HL-60/S4 treated with phorbol 12-myristate 13-acetate at 8.2 ng/mL for 4 days and 3 days (cell line): ENCODE measurements around the gene UMAD1.

Experiments used
- in situ Hi-C: fragments of 300-500 bp; cut with MboI; formaldehyde crosslinking; loops from 2 replicates; pipeline ENCODE4 v1.15.0; 2022; ENCODE audit warnings: low sequenced_read_pairs

The UMAD1 gene

DNA sequence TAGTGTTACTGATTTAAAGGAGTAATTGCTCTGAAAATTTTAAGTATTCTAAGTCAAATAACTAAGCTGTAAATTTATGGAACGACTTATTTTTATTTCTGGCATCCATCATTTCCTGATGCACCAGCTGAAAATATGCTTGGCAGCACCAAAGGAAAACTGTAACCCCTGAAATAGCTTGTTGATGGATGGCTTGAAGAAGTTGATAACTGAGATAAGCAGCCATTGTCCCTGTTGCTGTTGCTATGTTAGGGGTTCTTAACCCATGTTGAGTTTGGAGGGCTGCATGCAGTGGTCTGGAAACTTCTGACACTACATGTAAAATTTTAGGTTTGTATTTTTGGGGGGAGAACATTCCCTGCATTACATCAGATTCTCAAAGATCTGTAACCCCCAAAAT lies 47.2 kb downstream of the UMAD1 start:
- in situ Hi-C loops, result no loop called here

DNA sequence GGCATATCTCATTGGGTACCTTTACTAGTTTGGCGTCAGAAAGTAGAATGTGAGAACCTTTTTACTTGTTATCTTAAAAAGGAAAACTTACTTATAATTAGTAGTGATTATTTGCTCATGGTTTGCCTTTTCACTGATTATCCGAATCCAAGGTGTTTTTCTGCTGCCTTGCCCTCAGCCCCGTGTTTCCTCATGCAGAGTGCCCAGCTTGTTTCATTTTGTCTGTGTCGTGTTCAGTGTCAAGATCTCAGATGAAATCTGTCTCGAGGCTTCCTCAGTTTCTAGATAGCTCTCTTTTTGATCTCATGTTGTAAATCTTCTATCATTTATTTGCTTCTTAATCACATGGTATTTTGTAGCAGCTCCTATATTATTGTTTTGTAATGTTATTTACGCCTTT lies 47.8 kb downstream of the UMAD1 start:
- in situ Hi-C loops, result no loop called here

DNA sequence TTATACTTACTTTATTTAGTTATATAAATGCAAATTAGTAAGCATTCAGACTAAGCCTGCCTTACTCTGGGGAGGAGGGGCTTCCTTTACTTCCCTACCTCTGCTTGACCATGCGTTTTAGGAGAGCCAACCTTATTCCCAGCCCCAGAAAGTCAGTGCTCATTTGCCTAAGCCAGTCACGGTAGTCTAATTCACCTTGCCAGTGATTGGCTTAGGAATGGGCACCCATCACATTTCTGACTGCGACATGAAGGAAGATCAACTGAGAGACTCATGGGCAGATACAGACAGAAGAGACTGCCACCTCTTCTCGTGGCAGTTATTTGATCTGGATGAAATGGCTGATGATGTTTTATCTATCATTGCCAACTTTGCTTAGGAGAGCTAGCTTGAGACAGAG lies 48.4 kb downstream of the UMAD1 start:
- in situ Hi-C loops, result no loop called here

DNA sequence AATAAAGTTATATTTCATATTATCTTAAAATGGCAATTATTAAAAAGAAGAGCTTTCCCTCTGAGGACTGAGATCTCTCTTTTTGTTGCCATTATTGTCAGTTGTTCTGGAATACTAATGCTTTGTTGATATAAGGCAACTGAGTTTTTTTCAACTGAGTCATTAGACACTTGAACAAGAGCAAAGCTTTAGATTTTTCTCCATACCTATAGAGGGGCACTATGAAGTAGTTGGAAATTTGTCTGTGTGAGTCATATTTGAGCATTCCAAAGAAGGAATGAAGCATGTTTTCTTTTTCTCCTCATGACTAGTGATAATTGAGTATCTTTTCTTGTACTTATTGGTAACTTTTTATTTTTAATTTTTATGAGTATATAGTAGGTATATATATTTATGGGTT lies 53.3 kb downstream of the UMAD1 start:
- in situ Hi-C loops, result no loop called here

DNA sequence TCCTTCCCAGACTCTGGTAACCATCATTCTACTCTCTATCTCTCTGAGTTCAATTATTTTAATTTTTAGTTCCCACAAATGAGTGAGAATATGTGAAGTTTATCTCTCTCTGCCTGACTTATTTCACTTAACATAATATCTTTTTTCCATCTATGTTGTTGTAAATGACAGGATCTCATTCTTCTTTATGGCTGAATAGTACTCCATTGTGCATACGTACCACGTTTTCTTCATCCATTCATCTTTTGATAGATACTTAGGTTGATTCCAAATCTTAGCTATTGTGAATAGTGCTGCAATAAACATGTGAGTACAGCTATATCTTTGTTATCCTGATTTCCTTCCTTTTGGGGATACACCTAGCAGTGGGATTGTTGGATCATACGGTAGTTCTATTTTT lies 54.0 kb downstream of the UMAD1 start:
- in situ Hi-C loops, result no loop called here

DNA sequence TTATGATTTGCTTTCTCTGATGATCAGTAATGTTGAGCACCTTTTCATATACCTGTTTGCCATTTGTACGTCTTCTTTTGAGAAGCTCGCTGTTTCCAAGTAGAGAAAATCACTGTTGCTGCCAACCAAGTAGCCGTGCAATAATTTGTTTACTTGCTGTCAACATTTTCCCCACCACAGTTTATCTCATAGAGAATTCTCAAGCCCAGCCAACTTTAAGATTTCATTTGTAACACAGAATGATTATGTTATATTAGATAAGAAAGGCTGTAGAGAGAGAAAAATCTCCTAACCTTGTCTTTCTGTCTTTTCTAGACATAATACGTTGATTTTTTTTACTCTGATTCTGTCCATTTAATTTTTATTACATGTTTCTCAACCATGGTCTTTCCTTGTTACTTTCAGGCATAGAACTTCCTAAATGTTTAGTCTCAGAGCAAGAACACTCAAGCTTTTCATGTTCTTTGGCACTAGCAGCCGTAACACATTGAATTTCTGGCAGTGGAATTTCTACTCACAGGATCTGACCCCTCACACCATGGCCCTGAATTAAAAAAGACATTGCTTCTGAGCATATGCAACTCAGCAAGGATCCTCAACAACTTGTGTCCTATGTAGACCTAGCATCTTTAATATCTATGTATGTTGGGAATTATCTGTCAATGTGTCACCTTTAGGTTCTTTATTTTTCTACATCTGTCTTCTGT lies 54.7 kb downstream of the UMAD1 start:
- in situ Hi-C loops, result no loop called here

DNA sequence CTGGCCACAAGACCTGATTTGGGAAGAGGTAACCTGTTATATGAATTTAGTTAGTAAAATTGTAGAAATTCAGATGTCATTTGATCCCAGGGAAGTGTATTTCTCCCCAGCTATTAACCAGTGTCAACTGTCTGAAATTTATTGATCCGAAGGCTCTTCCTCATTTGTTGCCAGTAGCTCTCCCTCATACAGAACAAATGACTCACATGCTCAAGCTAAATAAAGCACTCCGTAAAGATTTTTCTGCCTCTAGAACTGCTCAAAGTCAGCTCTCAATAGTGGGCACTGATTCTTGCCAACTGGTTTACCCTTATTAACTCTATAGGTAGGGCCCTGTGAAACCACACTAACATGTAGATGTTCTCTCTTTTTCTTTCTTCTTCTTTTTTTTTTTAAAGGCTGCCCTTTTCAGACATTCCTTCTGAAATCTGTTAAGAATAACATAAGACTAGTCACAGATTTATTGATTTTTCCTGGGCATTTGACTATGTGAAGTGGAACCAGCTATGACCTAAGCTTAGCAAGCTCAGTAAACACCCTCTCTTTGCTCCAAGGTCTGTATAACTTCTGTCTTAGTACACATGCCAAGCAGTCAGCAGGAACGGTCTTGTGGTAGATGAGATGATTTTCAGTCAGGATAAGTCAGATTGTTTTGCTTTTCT lies 56.0 kb downstream of the UMAD1 start:
- in situ Hi-C loops, result no loop called here

DNA sequence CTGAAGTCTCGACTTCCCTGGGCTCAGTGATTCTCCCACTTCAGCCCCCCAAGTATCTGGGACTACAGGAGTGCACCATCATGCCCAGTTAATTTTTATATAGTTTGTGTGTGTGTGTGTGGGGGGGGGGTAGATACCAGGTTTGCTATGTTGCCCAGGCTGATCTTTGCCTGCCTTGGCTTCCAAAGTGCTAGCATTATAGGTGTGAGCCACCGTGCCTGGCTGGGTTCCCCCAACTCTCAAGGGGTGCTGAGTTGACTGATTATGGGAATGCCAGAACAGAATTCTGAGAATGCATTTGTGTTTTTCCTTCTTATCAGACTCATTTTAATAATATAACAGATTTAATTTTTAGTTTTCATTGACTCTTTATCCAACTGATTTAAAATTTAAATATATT lies 58.4 kb downstream of the UMAD1 start:
- in situ Hi-C loops, result no loop called here

DNA sequence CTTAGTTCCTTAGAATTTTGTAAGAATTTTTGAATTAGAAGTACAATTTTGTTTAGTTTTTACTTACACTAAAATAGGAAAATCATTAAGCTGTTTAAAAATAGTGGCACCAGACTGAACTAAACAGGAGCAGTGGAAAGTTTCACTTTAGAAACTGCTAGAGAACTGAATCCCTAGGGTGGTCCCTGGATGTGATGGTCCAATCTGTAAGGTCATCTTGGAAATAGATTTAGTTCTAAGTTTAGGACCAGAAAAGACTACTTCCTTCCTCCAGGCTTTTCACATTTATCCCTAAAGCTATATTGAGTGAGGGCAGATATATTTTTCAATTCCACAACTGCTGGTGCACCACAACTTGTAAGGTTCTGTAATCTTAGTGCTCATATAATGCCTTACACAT lies 58.8 kb downstream of the UMAD1 start:
- in situ Hi-C loops, result no loop called here

DNA sequence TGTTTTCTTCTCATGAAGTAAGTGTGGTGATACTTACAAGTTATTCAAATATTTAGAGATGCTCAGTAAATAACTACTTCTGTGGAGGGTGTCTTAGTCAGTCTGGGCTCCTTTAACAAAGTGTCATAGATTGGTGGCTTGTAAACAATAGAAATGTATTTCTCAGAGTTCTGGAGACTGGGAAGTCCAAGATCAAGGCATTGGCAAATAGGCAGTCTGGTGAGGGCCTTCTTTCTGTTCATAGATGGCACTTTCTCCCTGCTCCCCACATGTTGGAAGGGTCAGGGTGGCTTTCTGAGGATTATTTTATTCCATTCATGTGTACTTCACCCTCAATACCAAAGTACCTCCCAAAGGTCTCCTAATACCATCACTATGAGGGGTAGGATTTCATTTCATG lies 59.4 kb downstream of the UMAD1 start:
- in situ Hi-C loops, result no loop called here

DNA sequence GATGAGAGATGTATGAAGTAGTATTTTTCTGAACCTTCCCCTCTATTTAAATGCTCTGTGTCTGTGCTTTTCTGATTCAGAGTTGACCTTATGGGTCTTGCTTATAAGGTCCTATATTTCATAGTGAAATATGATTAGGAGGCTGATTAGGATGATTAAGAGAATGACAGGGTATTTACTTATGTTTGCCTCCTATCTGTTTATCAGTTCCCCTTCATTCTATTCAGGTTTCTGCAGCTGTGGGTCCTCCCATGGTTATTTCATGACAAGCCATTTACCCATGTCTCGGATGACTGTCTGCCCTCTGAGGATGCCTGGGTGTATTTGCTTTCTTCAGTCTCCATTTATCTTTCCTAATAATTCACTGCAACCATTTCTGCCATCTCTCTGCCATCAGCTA lies 61.0 kb downstream of the UMAD1 start:
- in situ Hi-C loops, result no loop called here

DNA sequence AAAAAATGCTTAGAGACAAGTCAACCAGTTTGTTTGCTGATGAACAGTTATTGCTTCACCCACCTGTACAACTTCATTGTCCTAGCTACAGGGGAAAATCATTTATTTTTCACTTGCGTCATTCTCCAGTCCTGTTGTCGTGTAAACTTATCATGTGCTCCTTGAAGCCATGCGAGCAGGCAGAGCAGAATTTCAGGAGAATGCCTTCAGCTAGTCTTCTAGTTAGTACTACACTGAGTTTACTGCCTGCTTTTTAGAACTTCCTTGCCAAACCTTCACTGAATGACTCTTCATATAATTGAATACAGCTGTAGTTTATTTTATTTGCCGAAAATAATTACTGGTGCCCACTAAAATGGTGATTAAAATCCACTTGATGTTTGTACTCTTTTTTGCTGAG lies 62.3 kb downstream of the UMAD1 start:
- in situ Hi-C loops, result no loop called here

DNA sequence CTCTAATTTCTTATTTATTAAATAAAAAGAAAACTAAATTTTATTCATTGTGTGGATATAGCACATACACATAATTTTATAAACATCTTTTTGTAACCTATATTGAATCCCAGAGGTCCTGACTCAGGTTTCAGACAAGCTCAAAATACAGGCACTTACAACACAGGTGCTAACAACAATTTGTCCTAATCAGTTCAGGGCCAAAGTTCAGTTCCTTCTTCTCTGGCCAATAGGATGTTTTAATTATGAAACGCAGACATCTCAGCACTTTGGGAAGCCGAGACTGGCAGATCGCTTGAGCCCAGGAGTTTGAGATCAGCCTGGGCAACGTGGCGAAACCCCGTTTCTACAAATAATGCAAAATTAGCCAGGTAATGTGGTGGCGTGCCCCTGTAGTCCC lies 62.9 kb downstream of the UMAD1 start:
- in situ Hi-C loops, result no loop called here

DNA sequence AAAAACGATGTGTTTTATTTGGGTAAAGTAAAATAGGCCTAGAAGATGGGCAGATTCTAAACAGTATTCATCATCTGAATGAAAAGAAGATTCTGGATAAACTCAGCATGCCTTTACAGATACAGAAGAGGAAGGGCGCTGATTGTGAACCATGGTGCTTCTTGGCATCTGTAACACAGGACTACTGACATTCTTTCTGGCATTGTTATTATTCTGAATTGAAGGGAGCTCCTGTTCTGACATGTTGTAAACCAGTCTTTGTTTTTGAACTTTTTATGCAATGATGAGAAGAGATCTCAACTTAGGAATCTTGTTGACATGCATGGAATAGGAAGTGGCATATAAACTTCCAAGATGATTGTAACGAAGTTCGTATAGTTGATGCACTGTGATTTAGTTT lies 64.3 kb downstream of the UMAD1 start:
- in situ Hi-C loops, result no loop called here

DNA sequence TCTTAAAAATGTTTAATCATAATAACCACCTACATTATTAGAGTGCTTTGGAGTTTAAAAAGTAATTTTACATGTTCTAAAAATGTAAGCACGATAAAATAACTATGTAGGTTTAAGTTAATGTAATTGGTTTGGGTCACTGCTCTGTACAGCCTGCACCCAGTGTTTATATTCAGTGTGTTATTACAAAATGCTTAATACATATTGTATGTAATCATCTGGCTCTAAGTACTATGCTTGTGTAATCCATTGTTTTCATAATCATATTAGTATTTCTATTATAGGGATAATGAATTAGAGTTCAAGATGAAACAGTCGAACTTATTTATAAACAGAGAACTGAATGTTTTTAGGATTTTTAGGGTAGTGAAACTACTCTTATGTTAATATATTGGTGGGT lies 64.8 kb downstream of the UMAD1 start:
- in situ Hi-C loops, result no loop called here

DNA sequence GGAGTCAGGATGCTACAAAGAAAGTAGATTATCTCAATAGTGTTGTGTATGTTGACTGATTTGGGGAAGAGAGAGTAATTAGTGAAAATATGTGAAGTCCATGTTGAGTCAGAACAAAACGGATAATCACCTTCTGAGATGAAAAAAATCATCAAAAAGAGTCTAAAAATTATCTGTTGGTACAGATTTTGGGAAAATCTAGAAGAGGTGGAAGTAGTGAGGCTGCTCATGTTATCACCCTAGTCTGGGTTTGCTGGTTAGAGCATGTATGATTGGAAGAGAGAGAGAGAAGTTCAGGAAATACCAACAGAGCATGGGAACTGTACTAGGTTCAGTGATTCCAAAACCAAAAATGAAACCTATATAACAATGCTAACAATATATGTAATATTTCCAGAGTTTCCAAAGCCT lies 65.6 kb downstream of the UMAD1 start:
- in situ Hi-C loops, result no loop called here

DNA sequence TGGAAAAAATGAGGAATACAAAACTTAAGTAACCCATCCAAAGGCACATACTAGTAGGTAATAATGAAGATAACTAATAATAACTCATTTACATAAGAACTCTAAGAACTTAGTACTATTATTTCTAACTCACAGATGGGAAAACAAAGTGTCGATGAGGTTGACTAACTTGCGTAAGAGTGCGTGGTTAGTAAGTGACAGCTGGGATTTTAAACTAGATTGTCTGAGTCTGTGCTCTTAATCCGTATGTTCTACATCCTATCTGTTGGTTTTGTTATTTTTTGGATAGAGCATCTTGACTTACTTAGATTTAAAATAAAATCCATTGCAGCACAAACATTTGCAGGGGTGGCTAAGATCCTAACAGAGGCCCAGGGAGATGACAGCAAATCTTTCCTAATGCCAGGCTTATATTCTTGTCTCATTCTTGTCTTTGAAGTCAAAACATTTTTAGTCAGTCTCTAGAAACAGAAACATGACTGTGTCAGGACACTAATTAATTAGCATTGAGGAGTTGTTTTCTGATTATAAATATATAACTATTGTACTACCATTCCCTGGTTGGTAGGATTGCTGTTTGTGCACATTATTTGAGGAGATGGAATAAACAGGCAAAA lies 66.1 kb downstream of the UMAD1 start:
- in situ Hi-C loops, result no loop called here

DNA sequence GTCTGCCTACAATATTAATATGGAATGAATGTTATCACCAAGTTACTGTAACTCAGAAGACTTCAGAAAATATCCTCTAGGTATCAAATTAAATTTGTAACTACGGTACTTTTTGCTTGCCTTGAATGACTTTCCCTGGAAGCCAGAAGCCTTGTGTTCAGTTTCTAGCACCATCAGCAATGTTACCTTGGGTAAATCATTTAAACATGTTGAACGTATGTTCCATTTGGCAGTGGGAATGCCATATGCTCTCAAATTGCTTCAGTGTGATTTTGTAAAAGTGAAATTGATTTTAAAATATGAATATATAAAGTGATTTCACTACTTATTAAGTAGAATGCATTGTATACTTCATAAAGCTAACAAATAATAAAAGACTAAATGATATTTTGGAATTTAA lies 66.7 kb downstream of the UMAD1 start:
- in situ Hi-C loops, result no loop called here

DNA sequence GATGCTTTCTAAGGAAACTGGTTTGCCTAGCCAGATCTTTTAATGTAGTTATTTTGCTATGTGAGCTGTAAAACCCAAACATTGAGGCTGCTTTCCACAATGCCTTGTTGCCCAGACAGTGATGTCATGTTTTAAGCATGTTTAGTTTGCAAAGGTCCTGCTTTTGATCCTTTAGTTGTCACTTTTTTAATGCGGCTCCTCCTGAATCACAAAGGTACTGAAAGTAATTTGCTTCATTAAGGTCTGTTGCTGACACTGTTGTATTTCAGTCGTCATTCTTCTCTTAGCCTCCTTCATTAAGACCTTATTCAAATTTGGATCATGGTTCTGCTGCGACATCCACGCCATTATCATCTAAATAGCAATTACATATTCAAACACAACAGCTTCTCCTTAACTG lies 67.3 kb downstream of the UMAD1 start:
- in situ Hi-C loops, result no loop called here

DNA sequence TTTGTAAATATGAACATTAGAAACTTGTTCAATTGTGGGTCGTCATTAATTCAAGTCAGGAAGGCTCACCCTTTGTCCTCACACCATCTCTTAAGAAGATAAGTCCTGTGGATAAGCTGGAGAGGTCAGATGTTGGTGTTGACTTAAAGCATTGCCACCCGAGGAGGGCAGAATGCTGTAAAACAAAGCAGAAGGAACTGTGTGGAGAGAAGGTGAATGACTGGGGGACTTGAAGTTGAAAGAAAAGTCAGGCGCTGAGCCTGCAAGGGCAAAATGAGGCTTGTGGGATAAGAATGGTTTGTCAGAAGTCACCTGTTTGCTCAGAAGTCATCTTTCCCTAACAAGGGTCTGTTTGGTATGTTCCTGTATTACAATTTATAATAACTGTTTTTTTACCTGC lies 68.7 kb downstream of the UMAD1 start:
- in situ Hi-C loops, result no loop called here

DNA sequence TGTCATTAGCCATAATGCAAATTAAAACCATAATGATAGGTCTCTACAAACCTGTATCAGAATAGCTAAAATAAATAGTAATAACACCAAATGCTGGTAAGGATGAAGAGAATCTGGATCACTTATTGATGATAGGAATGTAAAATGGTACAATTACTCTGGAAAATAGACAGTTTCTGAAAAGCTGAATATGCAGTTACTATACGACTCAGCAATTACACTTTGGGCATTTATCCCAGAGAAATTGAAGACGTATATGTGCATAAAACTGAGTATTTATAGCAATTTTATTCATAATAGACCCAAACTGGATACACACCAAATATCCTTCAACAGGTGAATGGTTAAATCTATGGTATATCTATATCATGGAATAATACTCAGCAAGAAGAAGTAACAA lies 69.9 kb downstream of the UMAD1 start:
- in situ Hi-C loops, result no loop called here

DNA sequence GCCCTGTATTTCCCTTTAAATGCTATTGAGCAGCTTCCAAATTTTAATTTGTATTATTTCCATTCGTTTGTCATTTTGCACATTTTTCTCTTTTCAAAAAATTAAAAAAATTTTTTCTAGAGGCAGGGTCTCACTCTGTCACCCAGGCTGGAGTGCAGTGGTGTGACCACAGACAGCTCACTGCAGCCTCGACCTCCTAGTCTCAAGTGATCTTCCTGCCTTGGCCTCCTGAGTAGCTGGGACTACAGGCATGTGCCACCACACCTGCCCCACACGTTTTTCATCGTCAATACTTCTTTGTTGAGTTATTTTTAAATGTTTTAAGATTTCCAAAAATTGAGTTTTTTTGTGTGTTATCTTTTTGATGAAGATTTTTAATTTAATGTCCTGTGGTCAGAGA lies 73.2 kb downstream of the UMAD1 start:
- in situ Hi-C loops, result no loop called here

DNA sequence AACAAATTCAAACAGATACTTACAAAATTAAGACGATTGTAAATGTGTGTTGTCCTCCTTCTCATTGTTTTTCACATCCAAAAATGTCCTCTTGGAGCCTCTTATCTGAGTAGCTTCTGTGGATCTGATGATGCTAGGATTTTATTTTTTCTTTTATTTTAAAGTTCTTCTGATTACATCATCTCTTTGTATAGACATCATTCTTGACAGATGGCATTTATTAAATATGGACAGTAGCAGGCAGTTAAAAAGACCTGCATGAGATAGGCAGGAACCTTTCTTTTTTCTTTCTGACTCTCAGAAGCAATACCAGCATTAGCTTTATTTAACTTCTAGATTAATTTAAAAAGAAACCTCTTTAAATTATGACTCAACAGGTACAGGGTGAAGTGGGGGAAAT lies 77.9 kb downstream of the UMAD1 start, which contains the start of gene RPA3:
TSS of gene RPA3 (minus strand) at position 116 of the 400 bp plus-strand sequence. CDS start 78,189 bp downstream, outside the sequence.
- in situ Hi-C loops, result no loop called here
